ENCODE measurements around the gene EZH1.

The EZH1 gene

DNA sequence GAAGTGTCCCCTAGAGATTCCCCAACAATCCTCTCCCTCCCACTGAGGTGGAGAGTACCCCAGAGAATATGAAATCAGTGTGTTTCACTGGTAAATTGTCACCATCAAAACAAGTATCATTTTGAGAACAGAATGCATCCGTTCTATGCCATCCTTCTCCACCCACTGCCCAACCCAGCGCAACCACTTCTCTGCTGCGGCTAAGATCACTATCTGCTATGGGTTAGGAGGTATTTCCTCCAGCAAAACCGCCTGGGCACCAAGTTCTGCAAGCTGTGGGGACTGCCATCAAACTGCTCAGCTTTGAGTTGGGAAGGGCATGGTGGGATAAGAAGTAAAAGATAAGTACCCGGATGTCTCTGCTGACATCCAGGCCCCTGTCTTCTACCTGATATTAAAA is 38.1 kb downstream of the EZH1 start:
- peak; percentile 29 to 96 (median 53) for DNase-seq

DNA sequence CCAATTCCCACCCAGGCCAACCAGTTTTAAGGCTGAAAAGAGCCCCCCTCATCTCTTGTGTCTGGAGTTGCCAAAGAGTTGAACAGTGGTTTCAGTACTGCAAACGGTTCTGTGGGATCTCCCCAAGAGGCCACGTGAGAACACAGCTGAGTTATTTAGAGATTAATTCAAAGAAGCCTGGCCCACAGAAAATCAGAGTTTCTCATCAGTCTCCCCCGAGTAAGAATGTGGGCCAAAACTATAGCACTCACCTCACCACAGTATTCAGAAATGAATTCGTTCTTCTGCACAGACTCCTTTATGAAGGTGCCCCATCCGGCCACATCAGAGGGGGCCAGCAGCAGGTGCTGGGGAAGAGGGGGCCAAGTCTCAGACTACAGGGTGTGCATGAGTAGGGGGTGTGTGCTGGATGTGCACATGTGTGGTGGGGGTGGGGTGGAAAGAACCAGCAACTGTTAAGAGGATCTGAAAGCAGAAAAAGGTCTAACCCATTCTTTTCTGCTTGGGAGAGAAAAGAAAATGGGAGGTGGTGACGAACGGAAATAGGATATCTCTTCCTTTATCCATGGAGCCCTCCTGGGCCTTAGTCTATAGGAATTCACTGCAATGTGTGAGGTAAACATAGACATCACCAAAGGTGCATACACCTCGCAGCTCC is 39.9 kb downstream of the EZH1 start:
- DNase-seq, result peak in 1 of 5 experiments; percentile 94

DNA sequence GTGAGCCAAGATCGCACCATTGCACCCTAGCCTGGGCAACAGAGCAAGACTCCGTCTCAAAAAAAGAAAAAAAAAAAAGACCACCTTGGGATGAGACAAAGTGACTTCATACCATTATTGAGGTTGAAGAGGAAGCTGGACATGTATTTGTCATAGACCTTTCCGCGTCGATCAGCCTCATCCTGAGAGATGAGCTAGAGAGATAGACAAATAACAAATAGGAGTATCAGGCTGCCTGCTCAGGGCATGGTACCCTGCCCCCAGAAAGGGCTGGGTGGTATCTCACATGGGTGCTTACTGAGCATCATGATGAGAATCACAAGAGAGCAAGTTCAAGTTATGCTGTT is 40.4 kb downstream of the EZH1 start:
- DNase-seq, result no peak

DNA sequence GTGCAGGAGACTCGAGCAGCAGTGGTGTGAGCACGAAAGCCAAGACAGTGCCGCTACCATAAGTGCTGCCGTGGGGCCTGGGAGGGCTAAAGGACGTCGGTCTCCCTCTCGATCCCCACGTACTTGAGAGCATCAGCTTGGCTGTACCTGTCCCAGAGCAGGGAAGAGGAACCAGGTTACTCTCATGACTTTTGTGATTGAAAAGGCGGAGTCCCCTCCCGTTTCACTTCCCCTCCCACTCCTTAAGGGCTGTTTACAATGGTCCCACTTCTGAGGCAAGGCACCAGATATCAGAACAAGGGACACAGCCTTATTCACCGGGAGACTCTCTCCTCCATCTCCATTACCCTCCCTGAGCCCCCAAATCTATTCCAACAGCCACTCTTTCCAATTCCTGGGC is 42.4 kb downstream of the EZH1 start:
- DNase-seq, result no peak

DNA sequence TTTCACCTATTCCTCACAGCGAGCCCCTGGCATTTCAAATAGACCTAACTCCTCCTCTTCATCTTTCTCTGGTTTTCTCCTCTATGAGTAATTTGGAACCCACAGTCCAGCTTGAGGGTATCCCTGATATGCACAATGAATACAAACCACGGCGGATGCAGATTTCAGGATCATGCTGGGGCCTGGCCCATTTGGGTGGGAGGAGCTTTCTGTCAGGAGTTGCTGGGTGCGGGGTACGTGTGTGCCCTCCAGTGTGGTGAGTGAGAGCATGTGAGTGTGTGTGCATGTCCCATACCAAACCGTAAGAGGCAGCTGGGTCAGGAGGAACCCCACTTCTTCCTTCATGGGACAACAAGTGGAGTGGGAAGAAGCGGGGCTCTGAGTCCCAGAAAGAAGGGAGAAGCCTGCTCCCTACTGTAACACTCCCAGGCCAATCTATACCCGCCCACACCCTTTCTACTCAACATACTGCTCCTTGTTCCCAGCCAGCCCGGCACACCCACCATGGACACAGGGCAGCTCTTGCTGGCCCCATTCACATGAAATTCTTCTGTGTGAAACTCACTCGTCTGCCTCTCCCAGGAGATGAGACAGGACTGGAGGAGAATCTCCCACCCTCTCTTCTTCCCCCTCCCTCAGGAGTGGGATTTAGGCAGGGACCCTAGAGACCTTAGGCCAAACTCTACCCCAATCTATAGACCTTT is 44.1 kb downstream of the EZH1 start:
- DNase-seq, result no peak

DNA sequence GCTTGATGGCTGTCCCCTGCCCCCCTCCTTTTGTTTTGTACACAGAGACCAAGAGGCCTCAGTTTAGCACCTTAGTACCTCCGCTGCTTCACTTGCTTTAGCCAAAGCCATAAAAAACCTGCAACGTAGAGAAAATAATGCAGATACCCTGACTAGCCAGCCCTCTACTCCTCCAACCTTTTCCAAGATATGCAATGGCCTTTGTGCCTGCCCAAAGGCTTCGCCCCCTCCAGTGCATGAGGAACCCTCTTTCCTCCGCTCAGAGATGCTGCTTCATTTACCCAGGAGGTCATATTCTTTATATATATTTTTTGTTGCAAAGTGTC is 45.5 kb downstream of the EZH1 start:
- DNase-seq, result no peak

DNA sequence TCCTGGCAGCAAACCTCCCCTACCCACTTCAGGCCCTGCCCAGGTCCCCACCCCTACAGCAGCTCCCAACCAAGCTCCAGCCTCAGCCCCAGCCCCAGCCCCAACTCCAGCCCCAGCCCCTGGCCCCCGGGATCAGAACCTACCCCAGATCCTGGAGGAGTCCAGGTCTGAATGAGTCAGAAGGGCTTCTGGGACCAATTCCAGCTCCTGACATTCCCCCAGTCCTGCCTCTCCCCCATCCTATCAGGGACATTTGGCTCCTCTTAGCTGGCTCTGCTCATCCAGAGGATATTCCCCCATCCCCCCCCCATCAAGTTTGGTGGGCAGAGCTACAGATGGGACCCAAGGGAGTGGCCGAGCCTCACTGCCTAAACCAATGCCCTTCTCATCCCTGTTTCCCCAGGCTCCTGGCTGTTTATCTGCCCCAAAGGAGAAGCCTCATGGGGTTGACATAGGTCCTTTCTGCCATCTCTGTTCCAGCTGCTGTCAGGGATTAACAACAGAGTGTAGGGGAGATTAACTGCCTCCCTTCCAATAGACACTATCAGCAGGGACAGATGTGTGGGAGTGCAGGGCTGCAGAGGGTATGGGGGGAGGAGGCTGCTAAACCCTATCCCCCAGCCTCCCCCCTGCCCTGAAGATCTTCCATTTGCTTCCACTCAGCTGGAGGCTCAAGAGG is 46.0 kb downstream of the EZH1 start:
- DNase-seq, result no peak

DNA sequence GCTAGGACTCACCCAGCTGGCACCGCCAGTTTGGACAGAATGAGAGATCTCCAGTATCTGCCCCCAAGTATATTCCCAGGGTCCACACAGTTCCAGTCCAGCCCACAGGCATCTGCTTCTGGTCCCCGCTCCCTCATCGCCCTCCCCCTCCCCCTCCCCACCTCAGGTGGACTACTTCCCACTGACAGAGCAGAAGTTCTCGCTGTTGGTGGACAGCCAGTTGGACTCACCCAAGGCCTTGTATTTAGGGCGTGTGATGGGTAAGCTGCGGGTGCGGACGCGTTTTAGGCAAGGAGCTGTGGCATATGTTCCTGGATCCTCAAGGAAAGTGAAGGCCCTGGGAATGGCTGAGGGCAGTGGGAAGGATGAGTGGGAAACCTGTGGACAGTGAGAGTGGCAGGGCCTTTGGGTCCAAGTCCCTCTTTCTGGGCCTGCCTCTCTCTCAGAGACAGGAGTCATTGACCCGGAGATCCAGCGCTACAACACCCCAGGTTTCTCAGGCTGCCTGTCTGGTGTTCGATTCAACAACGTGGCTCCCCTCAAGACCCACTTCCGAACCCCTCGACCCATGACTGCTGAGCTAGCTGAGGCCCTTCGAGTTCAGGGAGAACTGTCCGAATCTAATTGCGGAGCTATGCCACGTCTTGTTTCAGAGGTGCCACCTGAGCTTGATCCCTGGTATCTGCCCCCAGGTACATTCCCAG is 47.6 kb downstream of the EZH1 start:
- DNase-seq, result no peak

DNA sequence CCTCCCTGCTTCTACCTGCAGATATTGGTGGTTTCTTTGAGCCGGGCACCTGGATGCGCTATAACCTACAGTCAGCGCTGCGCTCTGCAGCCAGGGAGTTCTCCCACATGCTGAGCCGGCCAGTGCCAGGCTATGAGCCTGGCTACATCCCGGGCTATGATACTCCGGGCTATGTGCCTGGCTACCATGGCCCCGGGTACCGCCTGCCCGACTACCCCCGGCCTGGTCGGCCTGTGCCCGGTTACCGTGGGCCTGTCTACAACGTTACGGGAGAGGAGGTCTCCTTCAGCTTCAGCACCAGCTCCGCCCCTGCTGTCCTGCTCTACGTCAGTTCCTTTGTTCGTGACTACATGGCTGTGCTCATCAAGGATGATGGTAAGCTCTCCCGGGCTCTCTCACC is 49.3 kb downstream of the EZH1 start:
- DNase-seq, result no peak

DNA sequence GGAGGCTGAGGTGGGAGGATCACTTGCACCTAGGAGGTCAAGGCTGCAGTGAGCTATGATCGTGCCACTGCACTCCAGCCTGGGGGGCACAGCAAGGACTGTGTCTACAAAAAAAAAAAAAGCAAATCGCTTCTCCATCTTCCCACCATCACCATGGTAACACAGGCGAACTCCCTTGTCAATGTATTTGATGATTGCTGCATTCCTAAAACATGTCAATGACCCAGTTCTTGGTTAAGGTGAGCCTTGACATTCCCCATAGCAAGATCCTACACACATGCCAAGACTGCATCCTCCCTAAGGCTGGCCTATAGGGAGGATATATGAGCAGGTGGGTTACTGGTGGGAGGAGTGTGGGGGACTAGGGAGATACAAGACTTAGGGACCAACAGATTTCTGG is 50.3 kb downstream of the EZH1 start:
- DNase-seq, result no peak

DNA sequence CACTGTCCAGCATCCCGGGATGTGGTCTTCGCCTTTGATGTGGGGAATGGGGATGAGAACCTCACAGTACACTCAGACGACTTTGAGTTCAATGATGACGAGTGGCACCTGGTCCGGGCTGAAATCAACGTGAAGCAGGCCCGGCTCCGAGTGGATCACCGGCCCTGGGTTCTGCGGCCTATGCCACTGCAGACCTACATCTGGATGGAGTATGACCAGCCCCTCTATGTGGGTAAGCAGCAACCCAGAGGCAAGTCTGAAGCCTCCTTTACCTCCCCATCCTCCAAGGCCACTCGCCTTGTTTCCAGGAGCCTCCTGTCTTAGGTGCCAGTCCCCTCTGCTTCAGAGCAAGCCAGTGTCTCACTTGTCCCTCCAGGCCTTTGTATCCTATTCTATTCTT is 52.4 kb downstream of the EZH1 start:
- DNase-seq, result no peak

DNA sequence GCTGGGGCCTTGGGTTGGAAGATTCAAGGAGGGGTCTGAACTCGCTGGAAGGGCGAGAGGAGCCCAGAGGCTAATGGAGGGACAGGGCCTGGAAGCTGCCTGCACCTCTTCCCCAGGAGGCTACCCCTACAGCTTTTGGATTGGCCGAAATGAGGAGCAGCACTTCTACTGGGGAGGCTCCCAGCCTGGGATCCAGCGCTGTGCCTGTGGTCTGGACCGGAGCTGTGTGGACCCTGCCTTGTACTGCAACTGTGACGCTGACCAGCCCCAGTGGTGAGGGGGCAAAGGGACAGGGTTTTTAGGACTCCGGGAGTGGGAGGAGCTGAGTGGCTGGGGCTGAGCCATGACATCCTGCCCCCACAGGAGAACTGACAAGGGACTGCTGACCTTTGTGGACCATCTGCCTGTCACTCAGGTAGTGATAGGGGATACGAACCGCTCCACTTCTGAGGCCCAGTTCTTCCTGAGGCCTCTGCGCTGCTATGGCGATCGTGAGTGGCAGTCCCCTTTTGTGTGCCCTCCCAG is 53.8 kb downstream of the EZH1 start:
- no peak for DNase-seq

DNA sequence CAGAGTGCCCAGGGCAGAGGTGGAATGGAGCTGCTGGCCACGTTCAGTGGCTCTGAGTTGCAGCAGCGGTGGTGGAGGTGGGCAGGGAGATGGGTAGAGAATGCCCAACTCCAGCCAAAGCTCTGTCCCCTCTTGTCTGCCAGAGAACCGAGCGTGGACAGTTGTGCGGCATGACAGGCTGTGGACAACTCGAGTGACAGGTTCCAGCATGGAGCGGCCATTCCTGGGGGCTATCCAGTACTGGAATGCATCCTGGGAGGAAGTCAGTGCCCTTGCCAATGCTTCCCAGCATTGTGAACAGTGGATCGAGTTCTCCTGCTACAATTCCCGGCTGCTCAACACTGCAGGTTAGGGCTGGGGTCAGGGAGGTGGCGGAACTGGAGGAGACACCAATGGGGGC is 54.2 kb downstream of the EZH1 start:
- DNase-seq, result no peak

DNA sequence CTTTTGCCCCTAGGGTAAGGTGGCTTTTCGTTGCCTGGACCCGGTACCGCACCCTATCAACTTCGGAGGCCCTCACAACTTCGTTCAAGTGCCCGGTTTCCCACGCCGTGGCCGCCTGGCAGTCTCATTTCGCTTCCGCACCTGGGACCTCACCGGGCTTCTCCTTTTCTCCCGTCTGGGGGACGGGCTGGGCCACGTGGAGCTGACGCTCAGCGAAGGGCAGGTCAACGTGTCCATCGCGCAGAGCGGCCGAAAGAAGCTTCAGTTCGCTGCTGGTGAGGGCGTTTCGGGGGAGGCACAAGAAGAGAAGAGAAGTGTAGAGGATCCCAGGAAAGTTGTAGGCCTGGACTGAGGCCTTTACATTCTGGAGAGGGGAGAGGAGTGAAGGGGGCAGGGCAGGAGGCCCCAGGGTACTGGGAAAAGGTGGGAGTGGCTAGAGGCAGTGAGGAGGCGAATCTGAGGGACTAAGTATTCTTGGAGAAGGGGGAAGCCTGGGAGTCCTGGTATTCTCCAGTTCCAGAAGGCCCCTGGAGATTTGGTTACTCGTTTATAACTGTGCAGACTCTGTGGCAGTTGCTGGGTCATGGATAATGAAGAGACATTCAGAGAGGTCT is 57.0 kb downstream of the EZH1 start:
- no peak for DNase-seq

DNA sequence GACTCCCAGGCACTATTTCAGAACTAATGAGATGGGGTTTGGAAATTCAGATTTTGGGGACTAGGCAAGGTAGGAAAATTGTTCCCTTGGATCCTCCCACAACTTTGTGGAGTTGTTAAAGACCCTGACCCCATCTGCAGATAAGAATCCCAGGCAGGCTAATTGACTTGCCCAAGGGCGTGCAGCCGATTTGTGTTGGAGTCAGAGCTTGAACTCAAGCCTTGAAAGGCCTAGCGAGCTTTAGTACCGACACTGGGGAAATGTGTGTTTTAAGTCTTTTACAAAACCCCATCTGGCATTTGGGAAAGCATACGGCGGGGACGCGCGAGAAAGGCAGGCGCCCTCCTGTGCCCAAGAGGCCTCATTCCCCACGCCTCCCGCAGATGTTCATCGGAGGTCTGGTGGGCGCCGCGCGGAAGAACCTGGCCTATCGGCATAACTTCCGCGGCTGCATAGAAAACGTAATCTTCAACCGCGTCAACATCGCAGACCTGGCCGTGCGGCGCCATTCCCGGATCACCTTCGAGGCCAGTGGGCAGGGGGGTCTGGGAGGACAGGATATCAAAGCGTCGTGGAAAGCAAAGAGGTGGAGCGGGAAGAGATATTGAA is 58.2 kb downstream of the EZH1 start:
- no peak for DNase-seq

DNA sequence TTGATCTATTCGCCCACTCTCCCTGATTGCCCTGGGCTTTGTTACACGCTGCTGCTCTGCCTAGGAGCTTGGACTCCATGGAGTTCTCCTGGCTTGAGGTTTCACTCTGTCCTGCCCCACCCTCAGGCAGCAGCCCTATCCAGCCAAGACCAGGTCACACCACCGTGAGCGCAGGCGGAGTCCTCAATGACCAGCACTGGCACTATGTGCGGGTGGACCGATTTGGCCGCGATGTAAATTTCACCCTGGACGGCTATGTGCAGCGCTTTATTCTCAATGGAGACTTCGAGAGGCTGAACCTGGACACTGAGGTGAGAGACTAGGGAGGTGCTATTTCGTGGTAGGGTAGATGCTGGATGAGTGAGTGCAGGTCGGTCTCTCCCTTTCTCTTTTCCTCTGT is 59.0 kb downstream of the EZH1 start:
- no peak for DNase-seq

DNA sequence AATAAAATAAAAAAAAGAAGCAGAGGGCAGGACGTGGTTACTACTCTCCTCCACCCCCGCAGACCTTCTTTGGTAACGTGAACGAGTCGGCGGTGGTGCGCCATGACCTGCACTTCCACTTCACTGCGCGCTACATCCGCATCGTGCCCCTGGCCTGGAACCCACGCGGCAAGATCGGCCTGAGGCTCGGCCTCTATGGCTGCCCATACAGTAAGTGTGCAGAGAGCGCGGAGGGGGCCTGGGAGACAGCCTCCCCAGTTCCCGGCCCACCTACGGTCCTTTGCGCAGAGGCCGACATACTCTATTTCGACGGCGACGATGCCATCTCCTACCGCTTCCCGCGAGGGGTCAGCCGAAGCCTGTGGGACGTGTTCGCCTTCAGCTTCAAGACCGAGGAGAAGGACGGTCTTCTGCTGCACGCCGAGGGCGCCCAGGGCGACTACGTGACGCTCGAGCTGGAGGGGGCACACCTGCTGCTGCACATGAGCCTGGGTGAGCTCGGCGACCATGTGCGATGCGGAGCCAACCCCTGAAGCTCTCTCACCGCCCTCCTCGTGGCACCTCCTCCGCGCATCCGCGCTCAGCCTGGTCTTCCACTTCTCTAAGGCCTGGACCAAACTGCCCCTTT is 59.8 kb downstream of the EZH1 start:
- no peak for DNase-seq

DNA sequence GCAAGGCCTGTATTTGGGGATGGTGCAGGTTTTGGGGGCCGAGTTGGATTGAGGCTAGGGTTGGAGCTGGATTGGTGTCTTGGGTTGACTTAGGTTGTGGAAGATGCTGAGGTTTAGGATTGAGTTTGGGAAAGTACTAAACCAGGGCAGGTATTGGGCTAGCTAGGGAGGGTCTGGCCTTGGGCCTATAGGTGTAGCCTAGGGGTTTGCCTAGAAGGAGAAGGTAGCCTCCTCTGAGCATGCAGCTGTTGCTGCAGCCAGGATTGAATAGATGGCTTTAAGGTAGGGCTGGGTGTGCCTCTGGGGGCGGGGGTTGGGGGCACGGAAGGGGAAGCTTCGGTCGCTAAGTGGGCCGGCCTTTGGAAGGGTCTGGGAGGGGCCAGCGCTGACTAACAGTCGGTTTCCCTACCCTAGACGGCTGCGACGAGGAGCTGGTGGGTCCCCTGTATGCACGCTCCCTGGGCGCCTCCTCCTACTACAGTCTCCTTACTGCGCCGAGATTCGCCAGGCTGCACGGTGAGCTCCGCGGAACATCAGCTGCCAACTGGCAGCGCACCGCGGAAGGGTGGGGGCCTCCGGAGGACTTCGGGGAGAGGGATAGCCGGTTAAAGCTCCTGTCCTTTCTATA is 61.3 kb downstream of the EZH1 start:
- no peak for DNase-seq

DNA sequence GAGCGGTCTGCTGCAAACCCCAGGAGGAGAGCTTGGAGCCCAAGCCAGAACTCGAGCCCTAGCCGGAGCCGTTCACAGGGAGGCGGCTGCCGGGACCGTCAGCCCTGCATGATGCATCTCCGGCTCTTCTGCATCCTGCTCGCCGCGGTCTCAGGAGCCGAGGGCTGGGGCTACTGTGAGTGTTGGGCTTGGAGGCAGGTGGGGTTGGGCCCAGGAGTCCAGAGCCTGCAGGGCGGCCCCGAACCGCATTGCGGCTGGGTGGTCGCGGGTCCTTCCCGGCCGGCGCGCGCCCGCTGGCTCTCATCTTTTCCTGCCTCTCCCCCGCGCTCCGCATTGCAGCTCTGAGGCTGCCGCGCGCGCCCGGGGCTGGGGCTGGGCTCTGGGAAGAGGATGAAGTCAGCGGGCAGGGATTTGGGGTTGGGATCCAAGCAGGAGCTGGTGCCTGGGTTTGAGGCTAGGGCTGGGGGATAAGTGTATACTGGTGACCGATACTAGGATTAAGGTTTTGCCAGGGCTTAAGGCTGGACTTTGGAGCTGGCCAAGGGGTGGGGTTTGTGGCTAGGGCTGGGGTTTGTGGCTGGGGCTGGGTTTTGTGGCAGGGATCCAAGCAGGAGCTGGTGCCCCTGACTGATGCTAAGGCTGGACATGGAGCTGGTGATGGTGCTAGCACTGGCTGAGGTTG is 62.0 kb downstream of the EZH1 start:
- DNase-seq, result peak in 1 of 5 experiments; percentile 41

DNA sequence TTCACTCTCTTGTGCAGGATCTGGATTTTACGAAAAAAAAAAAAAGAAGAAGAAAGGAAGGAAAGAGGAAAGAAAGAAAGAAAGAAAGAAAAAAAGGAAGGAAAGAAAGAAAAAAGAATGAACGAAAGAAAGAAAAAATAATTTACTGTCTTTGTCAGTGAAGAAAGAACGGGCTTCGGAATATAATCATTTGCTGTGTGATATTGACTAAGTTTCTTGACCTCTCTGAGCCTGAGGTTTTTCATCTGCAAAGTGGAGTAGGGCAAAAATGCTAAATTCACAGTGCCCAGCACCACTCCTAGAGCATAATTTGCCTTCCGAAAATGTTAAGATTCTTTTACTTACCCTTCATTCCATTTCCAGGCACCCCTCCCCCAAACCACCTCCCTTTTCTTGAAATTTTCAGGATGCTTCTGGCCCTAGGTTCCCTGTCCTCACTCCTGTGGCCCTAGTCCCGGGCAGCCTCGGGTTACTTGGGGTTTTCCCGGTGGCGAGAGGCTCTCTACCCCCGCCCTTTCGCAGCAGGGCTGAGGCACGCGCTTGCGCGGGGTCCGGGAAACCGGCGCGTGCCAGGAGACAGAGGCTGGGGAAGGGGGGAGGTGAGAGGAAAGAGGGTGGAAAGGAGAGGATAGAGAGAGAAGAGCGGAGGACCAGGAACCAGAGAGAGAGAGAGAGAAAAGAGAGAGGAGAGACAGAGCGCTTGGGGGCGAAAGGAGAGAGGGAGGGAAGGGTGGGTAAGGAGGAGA is 62.7 kb downstream of the EZH1 start, which contains the start of gene CNTNAP1:
Gene CNTNAP1, plus strand, starts transcription at position 556 of the 746 bp plus-strand sequence. CDS start 299 bp downstream, outside the sequence.
- DNase-seq, result no peak

All from T-helper 2 cell (primary cell).